Bone marrow (tissue), 2 donors: ENCODE data around the gene CDK7.

Source experiments
- DNase-seq, 2 donors: peaks; one replicate each; lab custom pipeline; 2025; lab: John Stamatoyannopoulos, UW

Gene CDK7

DNA sequence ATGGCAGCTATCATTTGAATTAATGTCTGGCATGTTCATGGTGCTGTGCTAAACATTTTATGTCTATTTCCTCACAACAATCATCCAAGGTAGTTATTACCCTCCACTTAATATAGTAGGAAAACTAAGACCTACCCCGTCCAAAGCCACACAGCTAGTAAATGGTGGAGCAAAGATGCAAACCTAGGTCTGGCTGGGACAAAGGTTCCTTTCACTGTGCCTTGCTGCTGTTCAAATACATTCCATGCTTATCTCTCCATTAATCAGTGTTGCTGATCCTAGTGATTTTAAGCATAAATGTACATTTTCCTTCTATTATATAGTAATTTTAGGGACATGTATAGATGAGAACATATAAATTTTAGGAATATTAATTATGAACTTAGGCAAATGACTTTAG lies 59.2 kb downstream of the CDK7 start:
- DNase-seq, result no peak

DNA sequence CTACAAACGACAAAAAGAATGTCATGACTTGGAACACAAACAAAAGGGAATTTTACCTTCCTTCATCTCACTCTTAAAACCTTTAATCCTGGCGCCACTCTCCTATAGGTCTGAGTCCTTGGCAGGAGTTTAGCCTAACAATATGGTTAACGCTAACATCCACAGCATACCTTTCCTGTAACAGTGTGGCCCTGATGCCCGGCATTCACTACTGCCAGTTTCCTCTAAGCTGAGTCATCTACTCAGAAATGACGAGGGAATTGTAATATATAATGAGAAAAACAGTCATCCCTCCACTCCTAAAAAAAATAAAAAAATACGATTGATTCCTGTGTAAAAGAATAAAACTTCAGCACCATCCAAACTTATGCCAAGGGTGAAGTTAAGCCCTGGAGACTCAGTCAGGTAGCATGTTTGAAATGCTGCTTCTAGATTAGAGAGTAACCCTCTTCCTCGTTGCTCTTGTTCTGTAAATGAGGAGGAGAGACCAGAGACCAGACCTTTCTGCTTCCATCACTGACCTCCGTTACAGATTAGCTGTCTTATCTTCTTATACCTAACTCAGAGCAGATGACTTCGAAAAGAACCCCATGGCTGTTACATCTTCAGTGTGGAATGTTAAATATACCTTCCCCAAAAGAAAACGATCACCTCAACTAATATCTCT lies 60.5 kb downstream of the CDK7 start:
- no peak for DNase-seq

DNA sequence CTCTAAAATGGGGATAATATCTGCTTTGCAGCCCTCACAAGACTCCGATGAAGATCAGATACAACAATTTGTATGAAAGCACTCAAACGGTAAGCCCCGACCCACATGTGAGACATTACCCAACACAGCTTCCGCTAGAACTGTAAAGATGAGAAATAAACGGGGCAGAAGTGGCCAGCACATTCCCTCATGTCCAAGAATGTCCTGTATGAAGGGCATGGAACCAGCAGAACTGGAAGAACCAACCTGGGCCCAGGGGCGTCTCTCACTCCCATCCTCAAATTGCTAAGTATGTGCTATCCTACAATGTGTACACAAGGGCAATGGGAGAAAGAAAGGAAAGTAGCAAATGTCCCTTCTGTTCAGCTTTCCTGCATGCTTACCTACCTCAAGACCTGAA lies 64.9 kb downstream of the CDK7 start:
- no peak for DNase-seq

DNA sequence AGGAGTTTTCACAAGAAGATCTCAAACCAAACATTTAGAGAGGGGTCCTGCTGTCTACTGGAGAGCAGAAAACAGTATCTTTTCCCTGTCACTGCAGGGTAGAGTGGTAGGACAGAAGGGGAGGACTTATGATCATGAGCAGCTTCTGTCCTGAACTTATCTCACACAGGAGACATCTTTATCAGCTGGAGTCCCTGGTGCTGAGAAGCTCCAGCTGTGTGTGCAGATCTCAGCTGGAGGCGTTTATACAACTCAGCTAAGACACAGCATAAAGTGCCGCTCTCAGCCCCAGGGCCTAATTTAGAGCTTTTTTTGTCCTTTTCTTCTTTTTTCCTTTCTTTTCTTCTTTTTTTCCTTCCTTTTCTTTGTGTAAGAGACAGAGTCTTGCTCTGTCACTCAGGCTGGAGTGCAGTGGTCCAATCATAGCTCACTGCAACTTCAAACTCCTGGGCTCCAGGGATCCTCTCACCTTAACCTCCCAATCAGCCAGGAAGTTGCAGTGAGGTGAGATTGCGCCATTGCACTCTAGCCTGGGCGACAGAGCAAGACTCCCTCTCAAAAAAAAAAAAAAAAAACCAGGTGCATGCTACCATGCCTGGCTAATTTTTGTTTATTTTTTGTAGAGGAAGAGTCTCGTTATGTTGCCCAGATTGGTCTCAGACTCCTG lies 66.0 kb downstream of the CDK7 start:
- DNase-seq, result no peak

DNA sequence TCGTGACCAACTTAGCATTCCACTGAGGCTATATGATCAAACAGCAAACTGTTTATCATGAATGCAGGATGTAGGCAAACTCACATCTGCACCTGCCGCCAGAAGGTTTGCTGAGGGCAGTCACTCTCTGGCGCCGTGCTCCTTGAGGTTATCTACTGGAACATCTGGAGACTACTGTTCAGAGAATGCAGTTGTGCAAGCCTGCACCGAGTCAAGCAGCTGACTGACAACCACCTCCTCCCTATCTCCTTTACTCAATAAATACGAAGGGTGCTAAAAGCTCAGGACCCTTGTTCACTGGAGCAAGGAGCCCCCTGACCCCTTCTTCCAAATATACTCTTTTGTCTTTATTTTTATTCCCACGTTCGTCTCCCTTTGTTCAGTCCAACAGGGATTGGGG lies 70.8 kb downstream of the CDK7 start:
- DNase-seq, result no peak

DNA sequence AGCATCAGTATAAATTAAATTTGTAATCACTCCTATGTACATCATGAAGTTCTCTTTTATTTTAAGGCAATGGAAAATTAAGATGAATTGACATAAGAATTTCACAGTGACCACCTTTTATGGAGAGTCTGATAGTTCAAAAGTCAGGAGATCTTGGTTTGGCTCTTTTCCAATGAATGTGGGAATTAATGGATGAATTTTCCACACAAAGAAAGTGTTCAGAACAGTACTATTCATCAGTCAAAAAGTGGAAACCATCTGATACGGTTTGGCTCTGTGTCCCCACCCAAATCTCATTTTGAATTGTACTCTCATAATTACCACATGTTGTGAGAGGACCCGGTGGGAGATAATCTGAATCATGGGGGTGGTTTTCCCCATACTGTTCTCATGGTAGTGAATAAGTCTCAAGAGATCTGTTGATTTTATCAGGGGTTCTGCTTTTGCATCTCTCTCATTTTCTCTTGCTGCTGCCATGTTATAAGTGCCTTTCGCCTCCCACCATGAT lies 73.4 kb downstream of the CDK7 start:
- no peak for DNase-seq

DNA sequence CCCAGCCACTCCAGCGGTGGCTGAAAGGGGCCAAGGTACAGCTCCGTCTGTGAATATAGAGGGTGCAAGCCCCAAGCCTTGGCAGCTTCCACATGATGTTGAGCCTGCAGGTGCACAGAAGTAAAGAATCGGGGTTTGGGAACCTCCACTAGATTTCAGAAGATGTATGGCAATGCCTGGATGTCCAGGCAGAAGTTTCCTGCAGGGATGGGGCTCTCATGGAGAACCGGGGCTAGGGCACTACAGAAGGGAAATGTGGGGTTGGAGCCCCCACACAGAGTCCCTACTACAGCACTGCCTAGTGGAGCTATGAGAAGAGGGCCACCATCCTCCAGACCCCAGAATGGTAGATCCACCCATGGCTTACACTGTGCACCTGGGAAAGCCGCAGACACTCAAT lies 74.7 kb downstream of the CDK7 start:
- no peak for DNase-seq

DNA sequence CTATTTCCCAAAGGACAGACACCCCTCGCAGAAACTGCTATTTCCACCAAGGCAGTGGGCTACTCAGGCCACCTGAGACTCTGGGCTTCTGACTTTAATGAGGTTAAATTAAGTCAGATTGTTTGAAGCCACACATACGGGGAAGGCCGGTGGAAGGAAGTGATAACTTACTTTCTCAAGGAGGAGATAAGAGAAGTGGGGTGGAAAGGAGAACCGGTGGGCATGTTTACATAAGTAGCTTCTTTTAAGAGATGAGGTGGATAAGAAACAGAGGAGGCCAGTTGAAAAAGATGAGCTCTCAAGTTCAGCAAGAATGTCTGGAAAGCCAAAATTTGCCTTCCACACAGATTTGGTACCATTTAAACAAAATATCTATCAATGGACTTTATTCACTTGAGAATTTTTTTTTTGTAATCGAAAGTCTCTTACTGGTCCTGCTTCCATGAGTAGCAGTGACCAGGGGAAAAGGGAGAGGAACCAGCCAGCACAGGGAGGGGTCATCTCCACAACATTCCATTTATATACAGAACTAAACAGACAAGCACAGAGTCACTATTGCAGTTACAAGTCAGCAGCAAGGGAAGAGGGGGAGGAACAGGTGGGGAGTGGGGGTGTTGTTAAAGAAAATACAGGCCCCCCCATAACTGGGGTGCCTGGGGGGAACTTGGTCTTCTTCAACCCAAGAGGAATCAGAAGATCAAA lies 77.9 kb downstream of the CDK7 start:
- no peak for DNase-seq

DNA sequence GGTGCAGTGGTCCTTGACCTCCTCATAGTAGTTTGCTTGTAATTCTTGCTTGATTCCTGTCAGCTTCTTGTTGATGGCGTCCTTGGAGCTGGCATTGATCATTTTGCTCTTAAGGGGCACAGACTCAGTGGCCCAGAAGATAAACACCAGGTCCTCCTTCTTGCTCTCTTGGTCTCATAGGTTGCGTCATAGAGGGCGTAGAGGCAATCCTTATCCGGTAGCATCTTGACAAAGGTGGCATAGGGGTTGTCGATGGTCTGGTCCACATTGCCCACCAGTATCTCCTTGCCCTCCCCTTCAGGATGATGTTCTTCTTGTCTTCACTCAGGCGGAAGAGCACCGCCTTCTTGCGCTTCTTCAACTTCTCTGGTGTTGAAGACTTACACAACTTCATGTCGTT lies 78.7 kb downstream of the CDK7 start:
- DNase-seq, result no peak

DNA sequence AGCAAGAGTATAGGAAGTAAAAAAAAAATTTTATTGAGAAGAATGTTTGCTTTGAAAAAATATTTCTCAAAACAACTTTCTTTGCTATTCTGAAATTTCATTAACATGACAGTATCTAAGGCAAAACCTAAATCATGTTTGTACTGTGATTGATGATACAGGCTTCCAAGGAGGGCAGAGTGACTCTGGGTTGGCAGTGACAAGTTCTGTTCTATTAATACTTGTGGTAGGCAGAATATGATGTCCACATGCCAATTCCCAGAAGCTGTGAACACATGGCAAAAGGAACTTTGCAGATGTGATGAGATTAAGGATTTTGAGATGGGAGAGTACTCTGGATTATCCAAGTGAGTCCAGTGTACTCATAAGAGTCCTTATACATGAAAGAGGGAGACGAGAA lies 81.3 kb downstream of the CDK7 start:
- DNase-seq, result no peak

DNA sequence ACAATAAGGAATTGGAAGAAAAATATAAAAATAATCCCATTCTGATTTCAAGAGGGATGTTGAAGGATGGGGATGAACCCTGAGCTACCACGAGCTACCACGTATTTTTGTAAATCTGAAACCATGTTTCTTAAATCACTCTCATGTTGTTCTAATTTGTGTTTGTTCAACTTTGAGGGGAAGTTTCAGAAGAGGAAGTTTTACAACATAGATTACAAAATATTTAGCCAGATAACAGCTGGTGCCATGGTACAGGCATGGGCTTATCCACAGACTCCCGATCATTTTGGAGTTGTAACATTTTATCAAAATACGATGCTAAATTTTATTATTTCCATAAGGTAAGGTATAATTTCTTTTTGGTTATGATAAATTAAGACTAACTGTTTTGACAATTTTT lies 82.7 kb downstream of the CDK7 start:
- DNase-seq, result no peak

DNA sequence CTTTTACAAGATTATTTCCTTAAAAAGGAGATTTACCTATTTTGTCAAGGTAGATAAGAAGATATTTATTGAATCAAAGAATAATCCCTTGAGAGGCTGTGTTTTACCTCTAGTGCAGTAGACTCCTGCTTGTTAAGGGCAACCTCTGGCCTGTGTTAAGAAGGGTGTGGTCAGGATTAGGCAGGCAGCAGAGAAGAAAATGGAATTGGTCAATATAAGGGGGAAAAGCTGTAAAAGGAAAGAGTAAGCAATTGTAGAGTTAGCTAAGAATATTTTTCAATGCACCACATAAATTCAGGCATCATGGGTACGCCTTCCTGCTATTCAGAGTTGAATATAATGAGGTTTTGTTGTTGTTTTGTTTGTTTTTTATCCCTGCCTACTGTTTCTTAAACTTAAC lies 91.7 kb downstream of the CDK7 start:
- DNase-seq, result no peak
